GM19452 (cell line): Measurements from ENCODE around the gene ZNF200.

ENCODE experiments used
- ATAC-seq: cut with Tn5 transposase; IDR thresholded peaks from one replicate; pipeline ENCODE4 v1.9.1; 2021; ENCODE audit not compliant: unreplicated experiment

The ZNF200 gene

GRCh38 chr16:3179651-3180050 is 55.3 kb downstream of the ZNF200 start:
- ATAC-seq: no peak

GRCh38 chr16:3175157-3176093 is 59.5 kb downstream of the ZNF200 start:
- no peak for ATAC-seq

- ATAC-seq: no peak
These were observed 60.3 kb downstream of the ZNF200 start for GRCh38 chr16:3174618-3175148.

GRCh38 chr16:3173892-3174617 is 60.9 kb downstream of the ZNF200 start:
- no peak for ATAC-seq
